Measurements from ENCODE around the gene BMERB1.

BMERB1 gene

GRCh38 chr16:15617901-15618300 lies 183.5 kb downstream of the BMERB1 start:
- DNase-seq, result no peak

DNA sequence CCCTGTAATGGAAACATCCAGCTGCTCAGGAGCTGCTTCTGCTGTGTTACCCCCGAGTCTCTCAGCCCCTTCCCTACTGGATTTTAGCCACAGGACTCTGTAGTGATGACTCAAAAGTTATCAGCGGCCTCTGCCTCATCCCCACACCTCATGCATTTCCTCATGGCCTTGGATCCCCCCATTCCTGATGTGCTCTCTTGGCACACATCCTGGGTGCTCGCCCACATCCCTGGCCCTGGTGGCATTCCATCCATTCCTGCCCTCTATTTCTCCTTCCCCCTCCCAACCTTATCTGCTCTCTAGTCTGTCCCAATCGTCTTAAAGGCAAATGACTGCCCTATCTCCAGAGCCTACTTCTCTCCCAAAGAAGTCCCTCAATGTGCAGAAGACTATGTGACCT lies 184.0 kb downstream of the BMERB1 start:
- DNase-seq, result no peak

- no peak for DNase-seq
Observed at GRCh38 chr16:15620611-15621195, 186.3 kb downstream of the BMERB1 start.

DNA sequence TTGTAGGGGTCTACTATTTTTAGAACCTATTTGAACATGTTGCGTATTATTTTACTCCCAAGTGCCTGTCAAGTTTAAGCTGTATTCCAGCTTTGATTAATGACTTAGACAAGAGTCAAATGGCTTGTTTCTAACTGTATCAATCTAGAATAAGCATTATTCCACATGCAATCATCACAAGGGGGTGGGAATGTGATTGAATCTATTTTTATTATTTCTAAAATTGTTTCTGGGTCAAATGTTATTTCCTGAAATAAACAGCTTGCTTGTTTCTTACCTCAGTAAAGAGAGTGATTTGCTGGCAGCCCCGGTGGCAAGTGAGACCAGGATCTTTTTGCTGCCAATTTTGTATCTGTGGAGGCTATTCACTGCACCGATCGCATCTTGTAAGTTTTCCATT lies 187.1 kb downstream of the BMERB1 start:
- DNase-seq, result no peak

DNA sequence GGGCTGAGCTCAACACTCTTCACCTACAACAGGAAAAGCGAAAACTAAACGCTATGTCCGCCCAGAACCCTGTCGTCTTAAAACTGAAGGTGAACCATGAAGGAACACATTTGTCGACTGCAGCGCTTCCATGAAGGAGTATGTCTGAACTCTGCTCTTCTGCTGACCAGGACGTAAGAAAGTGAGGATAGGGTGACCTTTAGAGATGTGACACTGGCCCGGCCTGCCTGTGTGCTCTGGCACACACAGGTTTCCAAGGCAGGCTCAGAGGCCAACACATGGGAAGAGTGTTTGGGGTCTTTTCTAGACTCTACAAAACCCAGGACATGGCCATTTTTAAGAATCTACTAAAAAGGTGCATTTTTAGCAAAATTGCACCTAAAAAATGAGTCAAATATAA lies 187.5 kb downstream of the BMERB1 start:
- no peak for DNase-seq

DNA sequence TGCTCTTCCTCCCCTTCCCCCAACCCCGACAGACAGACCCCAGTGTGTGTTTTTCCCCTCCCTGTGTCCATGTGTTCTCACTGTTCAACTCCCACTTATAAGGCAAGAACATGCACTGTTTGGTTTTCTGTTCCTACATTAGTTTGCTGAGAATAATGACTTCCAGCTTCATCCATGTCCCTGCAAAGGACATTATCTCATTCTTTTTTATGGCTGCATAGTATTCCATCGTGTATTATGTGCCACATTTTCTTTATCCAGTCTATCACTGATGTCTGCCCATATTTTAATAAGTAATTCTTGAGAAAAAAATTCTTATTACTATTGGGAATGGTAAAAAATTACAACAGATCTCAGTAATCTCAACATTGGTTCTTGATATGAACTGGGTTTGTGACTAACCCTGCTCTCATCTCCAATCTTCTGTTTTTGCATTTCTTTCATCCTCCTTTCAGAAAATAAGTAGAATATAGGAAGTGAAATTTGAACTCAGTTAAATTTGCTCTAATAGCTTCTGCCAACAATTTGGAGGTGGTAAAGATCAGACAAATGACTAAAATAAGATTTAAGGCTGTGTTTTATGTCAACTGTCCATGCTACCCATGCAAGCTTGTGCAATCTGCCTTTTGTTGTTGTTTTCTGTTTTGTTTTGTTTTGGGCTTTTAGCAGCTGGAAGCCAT lies 197.5 kb downstream of the BMERB1 start:
- DNase-seq, result no peak

DNA sequence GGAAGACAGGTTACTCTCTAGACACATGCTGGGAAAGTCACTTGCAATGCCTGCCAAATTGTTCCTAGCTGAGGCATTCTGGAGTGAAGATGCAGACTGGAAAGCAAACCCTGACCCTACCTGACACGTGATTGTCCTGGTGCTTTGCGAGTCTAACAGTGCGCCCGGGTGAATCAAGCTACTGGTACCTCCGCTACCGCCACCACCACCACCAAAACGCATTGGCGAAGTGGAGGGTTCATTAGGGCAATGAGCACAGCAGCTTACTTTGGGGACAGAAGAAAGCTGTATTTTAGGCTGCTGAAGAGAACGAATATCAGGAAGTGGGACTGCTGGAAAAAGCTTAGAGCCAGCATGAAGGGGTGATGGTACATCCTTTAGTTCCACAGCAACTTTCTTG lies 201.5 kb downstream of the BMERB1 start:
- no peak for DNase-seq

GRCh38 chr16:15636392-15636873 lies 202.0 kb downstream of the BMERB1 start:
- no peak for DNase-seq

All from stimulated activated CD4-positive, alpha-beta T cell treated with anti-CD3 and anti-CD28 coated beads, Interleukin-1b, Interleukin-23, amount 100 ng/mL, for 48 hours (primary cell).